Breast epithelium (tissue), 3 donors: Measurements from ENCODE around the gene SYNE4.
"Not testable (repeated sequence)": the region's sequence is repeated elsewhere in the genome, so short reads cannot be mapped to it uniquely, and the experiment has no call there.

Experiments
- CTCF ChIP-seq, 3 donors: fragments of 450-650 bp; IDR thresholded peaks; one replicate each; pipeline ENCODE4 v1.5.1; 2016 to 2017; ENCODE audit warnings: antibody characterized with exemption in 3 of 3, mild to moderate bottlenecking in 3 of 3, moderate library complexity in 3 of 3
- POLR2A ChIP-seq: fragments of 450-650 bp; IDR thresholded peaks from one replicate; pipeline ENCODE4 v1.6.1; 2016; ENCODE audit warnings: antibody characterized with exemption, mild to moderate bottlenecking, moderate library complexity
- POLR2AphosphoS5 ChIP-seq, 3 donors: sonication (generic); formaldehyde crosslinking; IDR thresholded peaks; one replicate each; pipeline ENCODE4 v1.6.1; 2017; ENCODE audit warnings: antibody characterized with exemption in 3 of 3

GRCh38 chr19:35980997-35981396 is 27.6 kb downstream of the SYNE4 start:
- TF ChIP-seq CTCF (IDR thresholded peaks at IDR 0.05); POLR2AphosphoS5 (IDR thresholded peaks at IDR 0.05); POLR2A: not testable (repeated sequence)
